Measurements from ENCODE around the gene PSMD5.

The PSMD5 gene

GRCh38 chr9:120889606-120890271, 47.0 kb upstream of the PSMD5 start:
- TF ChIP-seq TAF1 (IDR thresholded peaks at IDR 0.05; ENCODE audit: borderline replicate concordance, insufficient read depth, low read length) (no peak), SIN3A (IDR thresholded peaks at IDR 0.05; ENCODE audit: borderline replicate concordance, insufficient read depth, low read length) (no peak), REST (IDR thresholded peaks at IDR 0.05; ENCODE audit: insufficient read depth in 1 of 2, low read depth in 2 of 2, low read length in 2 of 2) (no peak), FOXP2 (optimal IDR thresholded peaks at IDR 0.05; ENCODE audit: borderline replicate concordance, extremely low read depth, extremely low read length, insufficient read depth) (no peak)

- TF ChIP-seq POLR2AphosphoS5 (IDR thresholded peaks at IDR 0.05; ENCODE audit: low read depth, low read length), result no peak
- TF ChIP-seq REST (IDR thresholded peaks at IDR 0.05; ENCODE audit: insufficient read depth in 1 of 2, low read depth in 2 of 2, low read length in 2 of 2), result no peak
- no peak for TF ChIP-seq SIN3A (IDR thresholded peaks at IDR 0.05; ENCODE audit: borderline replicate concordance, insufficient read depth, low read length)
- no peak for TF ChIP-seq FOXP2 (optimal IDR thresholded peaks at IDR 0.05; ENCODE audit: borderline replicate concordance, extremely low read depth, extremely low read length, insufficient read depth)
- no peak for TF ChIP-seq TAF1 (IDR thresholded peaks at IDR 0.05; ENCODE audit: borderline replicate concordance, insufficient read depth, low read length)
Measured at GRCh38 chr9:120888626-120889025, 45.9 kb upstream of the PSMD5 start.

GRCh38 chr9:120886490-120886967, 43.8 kb upstream of the PSMD5 start:
- no peak for TF ChIP-seq POLR2AphosphoS5 (IDR thresholded peaks at IDR 0.05; ENCODE audit: low read depth, low read length)
- TF ChIP-seq REST (IDR thresholded peaks at IDR 0.05; ENCODE audit: insufficient read depth in 1 of 2, low read depth in 2 of 2, low read length in 2 of 2), result no peak
- no peak for TF ChIP-seq TAF1 (IDR thresholded peaks at IDR 0.05; ENCODE audit: borderline replicate concordance, insufficient read depth, low read length)
- no peak for TF ChIP-seq SIN3A (IDR thresholded peaks at IDR 0.05; ENCODE audit: borderline replicate concordance, insufficient read depth, low read length)
- TF ChIP-seq FOXP2 (optimal IDR thresholded peaks at IDR 0.05; ENCODE audit: borderline replicate concordance, extremely low read depth, extremely low read length, insufficient read depth), result no peak

- TF ChIP-seq TAF1 (IDR thresholded peaks at IDR 0.05; ENCODE audit: borderline replicate concordance, insufficient read depth, low read length), result no peak
- TF ChIP-seq POLR2AphosphoS5 (IDR thresholded peaks at IDR 0.05; ENCODE audit: low read depth, low read length), result no peak
- TF ChIP-seq FOXP2 (optimal IDR thresholded peaks at IDR 0.05; ENCODE audit: borderline replicate concordance, extremely low read depth, extremely low read length, insufficient read depth), result no peak
Measured at GRCh38 chr9:120885958-120886357, 43.2 kb upstream of the PSMD5 start.

- TF ChIP-seq FOXP2 (optimal IDR thresholded peaks at IDR 0.05; ENCODE audit: borderline replicate concordance, extremely low read depth, extremely low read length, insufficient read depth) (no peak), REST (IDR thresholded peaks at IDR 0.05; ENCODE audit: insufficient read depth in 1 of 2, low read depth in 2 of 2, low read length in 2 of 2) (no peak), TAF1 (IDR thresholded peaks at IDR 0.05; ENCODE audit: borderline replicate concordance, insufficient read depth, low read length) (no peak), SIN3A (IDR thresholded peaks at IDR 0.05; ENCODE audit: borderline replicate concordance, insufficient read depth, low read length) (no peak), POLR2AphosphoS5 (IDR thresholded peaks at IDR 0.05; ENCODE audit: low read depth, low read length) (no peak)
Measured at GRCh38 chr9:120885457-120885856, 42.7 kb upstream of the PSMD5 start.

Measured in PFSK-1 (cell line).